GM23338 (cell line): Measurements from ENCODE around the gene TMEM45A. TPM values are rescaled to one million over a fixed set of nuclear protein-coding genes. Genes with fewer than 3 reads are reported as not detected.

Experiments
- ATAC-seq: fragments of 200-7000 bp; cut with Tn5 transposase; 3 replicates; pipeline ENCODE4 v1.9.1; 2020
- DNase-seq: peaks from one replicate; pipeline ENCODE4 v3.0.0-alpha.2; 2015; ENCODE audit warnings: low spot score
- H2AFZ ChIP-seq: fragments of 200-600 bp; sonication (generic); 2 replicates; pipeline ENCODE4 v1.8.0; 2016; ENCODE audit warnings: antibody characterized with exemption, mild to moderate bottlenecking, moderate library complexity
- H3F3A ChIP-seq: fragments of 200-600 bp; sonication (generic); replicated peaks from 2 replicates; pipeline ENCODE4 v1.8.0; 2017; ENCODE audit warnings: antibody characterized with exemption, mixed run types, low read depth
- H3K27ac ChIP-seq: fragments of 200-600 bp; sonication (generic); 2 replicates; pipeline ENCODE4 v1.6.1; 2016; ENCODE audit warnings: low read depth
- H3K27me3 ChIP-seq: fragments of 200-600 bp; sonication (generic); 2 replicates; pipeline ENCODE4 v1.8.0; 2016; ENCODE audit warnings: mild to moderate bottlenecking, mixed run types, moderate library complexity; ENCODE audit not compliant: insufficient read depth
- H3K36me3 ChIP-seq: fragments of 200-600 bp; sonication (generic); 2 replicates; pipeline ENCODE4 v1.8.0; 2016; ENCODE audit warnings: mild to moderate bottlenecking; ENCODE audit not compliant: insufficient read depth
- H3K4me1 ChIP-seq: fragments of 200-600 bp; sonication (generic); 2 replicates; pipeline ENCODE4 v1.8.0; 2016; ENCODE audit warnings: mild to moderate bottlenecking, moderate library complexity; ENCODE audit not compliant: insufficient read depth
- H3K4me2 ChIP-seq: fragments of 200-600 bp; sonication (generic); 2 replicates; pipeline ENCODE4 v1.7.1; 2017; ENCODE audit warnings: mixed run types
- H3K4me3 ChIP-seq: fragments of 200-600 bp; sonication (generic); 2 replicates; pipeline ENCODE4 v1.6.1; 2016; ENCODE audit warnings: mixed run types
- H3K79me2 ChIP-seq: fragments of 200-600 bp; sonication (generic); replicated peaks from 2 replicates; pipeline ENCODE4 v1.8.0; 2017; ENCODE audit warnings: mild to moderate bottlenecking; ENCODE audit not compliant: insufficient read depth
- H3K9me2 ChIP-seq: fragments of 200-600 bp; sonication (generic); 2 replicates; pipeline ENCODE4 v1.8.0; 2017; ENCODE audit not compliant: insufficient read depth
- H4K20me1 ChIP-seq: fragments of 200-600 bp; sonication (generic); replicated peaks from 2 replicates; pipeline ENCODE4 v1.8.0; 2017; ENCODE audit warnings: mild to moderate bottlenecking; ENCODE audit not compliant: insufficient read depth
- H3K27ac Mint-ChIP-seq: 2 replicates; pipeline ENCODE4 v1.8.0; 2020; ENCODE audit warnings: inconsistent platforms, mild to moderate bottlenecking, moderate library complexity, mixed read lengths
- H3K27me3 Mint-ChIP-seq: 3 replicates; pipeline ENCODE4 v1.8.0; 2022; ENCODE audit warnings: low read depth, mild to moderate bottlenecking, moderate library complexity, mixed read lengths, inconsistent platforms; ENCODE audit not compliant: insufficient read depth, poor library complexity
- H3K36me3 Mint-ChIP-seq: 3 replicates; pipeline ENCODE4 v1.8.0; 2021; ENCODE audit warnings: low read depth, mild to moderate bottlenecking, inconsistent platforms, moderate library complexity, mixed read lengths
- H3K4me1 Mint-ChIP-seq: 3 replicates; pipeline ENCODE4 v1.8.0; 2020; ENCODE audit warnings: mild to moderate bottlenecking, inconsistent platforms, mixed read lengths
- H3K4me3 Mint-ChIP-seq: 3 replicates; pipeline ENCODE4 v1.8.0; 2021; ENCODE audit warnings: moderate library complexity, mild to moderate bottlenecking, inconsistent platforms, mixed read lengths
- H3K9me3 Mint-ChIP-seq: 3 replicates; pipeline ENCODE4 v1.8.0; 2020; ENCODE audit warnings: moderate library complexity, mild to moderate bottlenecking, inconsistent platforms, mixed read lengths
- CTCF ChIP-seq, 2 experiments: fragments of 200-600 bp in 1 of 2; sonication (generic) in 1 of 2; conservative IDR thresholded peaks; 2 replicates each; pipeline versions ENCODE4 v1.5.1 to v1.6.1; 2016 to 2017; ENCODE audit warnings: antibody characterized with exemption in 2 of 2, low read depth in 2 of 2, mild to moderate bottlenecking in 2 of 2, moderate library complexity in 1 of 2
- ETS1 ChIP-seq: IDR thresholded peaks from 2 replicates; pipeline ENCODE4 v1.6.1; 2016; ENCODE audit warnings: antibody characterized with exemption
- EZH2 ChIP-seq: fragments of 200-600 bp; sonication (generic); IDR thresholded peaks from one replicate; pipeline ENCODE4 v1.8.0; 2017; ENCODE audit warnings: antibody characterized with exemption, mild to moderate bottlenecking, low read depth; ENCODE audit not compliant: unreplicated experiment
- EZH2phosphoT487 ChIP-seq: fragments of 200-600 bp; sonication (generic); IDR thresholded peaks from one replicate; pipeline ENCODE4 v1.8.1; 2018; ENCODE audit warnings: antibody characterized with exemption; ENCODE audit not compliant: unreplicated experiment
- JUNB ChIP-seq: IDR thresholded peaks from one replicate; pipeline ENCODE4 v1.6.1; 2016; ENCODE audit warnings: antibody characterized with exemption; ENCODE audit not compliant: unreplicated experiment
- NANOG ChIP-seq: IDR thresholded peaks from 2 replicates; pipeline ENCODE4 v1.6.1; 2016; ENCODE audit warnings: antibody characterized with exemption, borderline replicate concordance
- POLR2AphosphoS5 ChIP-seq: IDR thresholded peaks from 2 replicates; pipeline ENCODE4 v1.6.1; 2016; ENCODE audit warnings: antibody characterized with exemption, low read depth
- REST ChIP-seq: IDR thresholded peaks from one replicate; pipeline ENCODE4 v1.6.1; 2018; ENCODE audit warnings: antibody characterized with exemption; ENCODE audit not compliant: unreplicated experiment
- ZNF114 ChIP-seq: fragments of 250-450 bp; sonication (Bioruptor Pico); IDR thresholded peaks from 2 replicates; pipeline ENCODE4 v1.5.0; 2020; ENCODE audit warnings: mild to moderate bottlenecking, moderate library complexity
- ZNF331 ChIP-seq: fragments of 250-450 bp; sonication (Bioruptor Pico); IDR thresholded peaks from 2 replicates; pipeline ENCODE4 v1.5.0; 2020; ENCODE audit warnings: low read depth, mild to moderate bottlenecking, moderate library complexity
- polyA plus RNA-seq: library from polyadenylated mRNA; unstranded; fragments of >200 nt; fragmentation: Nextera tagmentation; extraction: Ambion mirVana; gene quantifications from 2 replicates; pipeline ENCODE4 v1.2.1, GENCODE V29; 2016
- total RNA-seq: library from RNA; depleted of rRNA; stranded (reverse); fragments of >200 nt; shearing (Covaris generic); gene quantifications from 2 replicates; pipeline ENCODE4 v1.2.3, GENCODE V29; 2014

Gene TMEM45A
- total and polyA plus RNA-seq, 2 experiments from 2014 or later: 6.5 to 12.7 TPM

- no peaks in the 10 kb centered on the region for H3K9me2 ChIP-seq
- H4K20me1 ChIP-seq: no peaks in the 10 kb centered on the region
- H3K27ac ChIP-seq: no peak overlapping the region
- H3K27me3 ChIP-seq: no peaks in the 10 kb centered on the region
- H3K79me2 ChIP-seq: no peaks in the 10 kb centered on the region
- Mint-ChIP-seq H3K36me3 (peaks cover 3% of the 10 kb centered on the region; the same call in 1 of the 3 replicates), H3K27me3 (no peaks in the 10 kb centered on the region), H3K4me1 (no peaks in the 10 kb centered on the region), H3K9me3 (no peaks in the 10 kb centered on the region), H3K27ac (no peak overlapping the region), H3K4me3 (no peak overlapping the region)
- H2AFZ ChIP-seq: no peak overlapping the region
- DNase-seq: no peak
- H3F3A ChIP-seq: no peaks in the 10 kb centered on the region
- no peak for ATAC-seq
- TF ChIP-seq EZH2 (no peak), POLR2AphosphoS5 (no peak), REST (no peak), ZNF331 (no peak), NANOG (no peak)
- H3K36me3 ChIP-seq: no peaks in the 10 kb centered on the region
- no peaks in the 10 kb centered on the region for H3K4me1 ChIP-seq
- H3K4me3 ChIP-seq: no peak overlapping the region
- no peak overlapping the region for H3K4me2 ChIP-seq
Observed at GRCh38 chr3:100521439-100521845, 29.0 kb downstream of the TMEM45A start.

GRCh38 chr3:100522125-100522524, 29.7 kb downstream of the TMEM45A start:
- H3K4me2 ChIP-seq: no peak overlapping the region
- no peak for DNase-seq
- H3K9me2 ChIP-seq: no peaks in the 10 kb centered on the region
- no peak overlapping the region for H2AFZ ChIP-seq
- Mint-ChIP-seq H3K36me3 (peaks cover 3% of the 10 kb centered on the region; the same call in 1 of the 3 replicates), H3K9me3 (no peaks in the 10 kb centered on the region), H3K27me3 (no peaks in the 10 kb centered on the region), H3K4me3 (no peak overlapping the region), H3K4me1 (no peaks in the 10 kb centered on the region), H3K27ac (no peak overlapping the region)
- H3K79me2 ChIP-seq: no peaks in the 10 kb centered on the region
- H3K36me3 ChIP-seq: no peaks in the 10 kb centered on the region
- H4K20me1 ChIP-seq: no peaks in the 10 kb centered on the region
- no peak overlapping the region for H3K4me3 ChIP-seq
- H3K4me1 ChIP-seq: no peaks in the 10 kb centered on the region
- ATAC-seq: no peak
- H3F3A ChIP-seq: no peaks in the 10 kb centered on the region
- H3K27me3 ChIP-seq: no peaks in the 10 kb centered on the region
- no peak overlapping the region for H3K27ac ChIP-seq
- no peak for TF ChIP-seq JUNB
- TF ChIP-seq NANOG: no peak
- no peak for TF ChIP-seq REST
- no peak for TF ChIP-seq ETS1
- TF ChIP-seq CTCF (conservative IDR thresholded peaks at IDR 0.05; ENCODE audit: low read depth in 2 of 2): no peak
- no peak for TF ChIP-seq EZH2
- TF ChIP-seq ZNF331: no peak
- no peak for TF ChIP-seq EZH2phosphoT487
- no peak for TF ChIP-seq POLR2AphosphoS5
- no peak for TF ChIP-seq ZNF114 (CRISPR knock-in tag)
